Measurements from ENCODE around the gene SAP130. TPM values are rescaled to one million over a fixed set of nuclear protein-coding genes. Genes with fewer than 3 reads are reported as not detected.

Gene SAP130
- total RNA-seq, 2 donors from 2014 or later: 12.0 to 13.1 TPM

GRCh38 chr2:127968610-127969339 is 59.1 kb downstream of the SAP130 start:
- peak in 1 of 2 donors; percentile 63 for ATAC-seq
- DNase-seq: no peak
- intact Hi-C loops (cut with DNase I): no loop called here

DNA sequence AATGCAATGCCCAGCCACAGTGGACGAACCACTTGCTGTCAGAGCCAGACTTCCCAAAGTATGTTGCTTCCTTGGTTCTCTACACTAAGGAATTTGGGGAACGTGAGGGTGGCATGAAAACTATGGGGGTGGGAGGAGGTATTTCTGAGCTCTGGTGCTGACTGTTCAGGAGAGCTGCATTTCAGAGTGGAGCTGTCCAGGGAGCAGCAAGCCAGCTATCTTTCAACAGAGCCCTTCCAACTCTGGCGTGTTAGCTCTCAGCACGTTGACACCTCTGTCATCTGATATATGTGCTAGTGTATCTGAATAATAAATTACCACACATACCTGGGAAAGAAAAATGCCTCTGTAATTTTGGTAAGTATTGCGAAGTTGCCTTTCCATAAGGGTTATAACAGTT is 66.1 kb downstream of the SAP130 start:
- intact Hi-C loops (cut with DNase I): no loop called here
- DNase-seq (peak; percentile 28), ATAC-seq (peak; percentile 95 to 97)

DNA sequence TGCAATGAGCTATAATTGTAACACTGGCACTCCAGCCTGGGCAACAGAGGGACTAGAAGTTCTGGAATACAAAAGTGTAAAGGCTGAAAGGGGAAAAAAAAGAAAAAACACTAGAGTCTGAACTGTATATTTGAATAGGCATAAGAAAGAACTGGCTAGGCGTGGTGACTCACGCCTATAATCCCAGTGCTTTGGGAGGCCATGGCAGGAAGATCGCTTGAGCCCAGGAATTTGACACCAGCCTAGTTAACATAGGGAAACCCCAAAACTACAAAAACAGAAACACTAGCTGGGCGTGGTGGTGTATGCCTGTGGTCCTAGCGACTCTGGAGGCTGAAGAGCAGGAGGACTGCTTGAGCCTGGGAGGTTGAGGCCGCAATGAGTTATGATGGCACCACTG is 70.6 kb downstream of the SAP130 start:
- no peak for ATAC-seq
- DNase-seq: no peak
- intact Hi-C loops (cut with DNase I): no loop called here

GRCh38 chr2:127954857-127955256 is 73.0 kb downstream of the SAP130 start:
- ATAC-seq: no peak
- intact Hi-C loops (cut with DNase I): loop anchor here in 1 of 2 donors (5.0 kb wide), 1 partner anchor 73 kb away; no protein-coding TSS in a partner anchor

GRCh38 chr2:127953849-127954248 is 74.0 kb downstream of the SAP130 start:
- no peak for DNase-seq
- intact Hi-C loops (cut with DNase I): loop anchor here in 1 of 2 donors (5.0 kb wide), 1 partner anchor 72 kb away; no protein-coding TSS in a partner anchor
- ATAC-seq: no peak

More at GRCh38 chr2:127954857-127955256, 73.0 kb downstream of the SAP130 start:
- no peak for DNase-seq

GRCh38 chr2:127953128-127953718 is 74.6 kb downstream of the SAP130 start:
- DNase-seq (peak; percentile 60), ATAC-seq (peak; percentile 95 to 98)
- intact Hi-C loops (cut with DNase I): loop anchor here in 1 of 2 donors (5.0 kb wide), 1 partner anchor 71 kb away; no protein-coding TSS in a partner anchor

- DNase-seq (no peak), ATAC-seq (no peak)
- intact Hi-C loops (cut with DNase I): loop anchor here in 1 of 2 donors (5.0 kb wide), 1 partner anchor 69 kb away; no protein-coding TSS in a partner anchor
Observed at GRCh38 chr2:127951026-127951425, 76.8 kb downstream of the SAP130 start.

DNA sequence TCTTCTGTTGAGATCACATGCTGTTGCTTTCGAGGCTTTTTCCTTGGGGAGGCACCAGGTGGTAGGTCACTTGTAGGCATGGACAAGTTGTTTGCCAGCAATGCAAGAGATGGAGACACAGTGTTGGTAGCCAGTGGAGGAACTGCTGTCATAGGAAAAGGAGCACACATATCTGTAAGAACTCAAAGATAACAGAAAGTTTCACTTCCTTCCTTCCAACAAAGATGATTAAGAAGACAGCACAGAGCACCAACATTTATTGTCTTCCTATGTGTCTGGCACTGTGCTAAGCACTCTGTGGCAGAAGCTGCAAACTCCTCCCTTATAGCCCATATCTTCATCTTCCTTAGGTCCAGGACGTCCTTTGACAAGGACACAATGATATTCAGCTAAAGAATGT is 77.6 kb downstream of the SAP130 start:
- ATAC-seq (no peak), DNase-seq (no peak)
- intact Hi-C loops (cut with DNase I): loop anchor here in 1 of 2 donors (5.0 kb wide), 1 partner anchor 68 kb away; no protein-coding TSS in a partner anchor

- no peak for DNase-seq
- no peak for ATAC-seq
- intact Hi-C loops (cut with DNase I): no loop called here
Observed at GRCh38 chr2:127945281-127945680, 82.6 kb downstream of the SAP130 start.

DNA sequence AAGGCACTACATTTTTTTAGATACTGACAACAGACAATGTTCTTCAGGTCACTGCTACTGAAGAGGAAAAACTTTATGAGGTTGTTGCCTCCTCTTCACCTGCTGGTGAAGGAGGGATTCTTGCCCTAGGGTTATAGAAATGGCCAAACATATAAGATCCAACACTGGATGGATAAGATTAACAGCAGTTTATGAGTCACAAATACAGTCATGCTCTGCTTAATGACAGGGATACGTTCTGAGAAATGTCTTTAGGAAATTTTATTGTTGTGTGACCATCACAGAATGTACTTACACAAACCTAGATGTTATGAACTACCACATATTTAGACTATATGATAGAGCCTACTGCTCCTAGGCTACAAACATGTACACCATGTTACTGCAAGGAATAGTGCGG is 84.7 kb downstream of the SAP130 start:
- DNase-seq (no peak), ATAC-seq (no peak)
- intact Hi-C loops (cut with DNase I): no loop called here

- DNase-seq: no peak
- intact Hi-C loops (cut with DNase I): no loop called here
- no peak for ATAC-seq
Observed at GRCh38 chr2:127942002-127942401, 85.9 kb downstream of the SAP130 start.

DNA sequence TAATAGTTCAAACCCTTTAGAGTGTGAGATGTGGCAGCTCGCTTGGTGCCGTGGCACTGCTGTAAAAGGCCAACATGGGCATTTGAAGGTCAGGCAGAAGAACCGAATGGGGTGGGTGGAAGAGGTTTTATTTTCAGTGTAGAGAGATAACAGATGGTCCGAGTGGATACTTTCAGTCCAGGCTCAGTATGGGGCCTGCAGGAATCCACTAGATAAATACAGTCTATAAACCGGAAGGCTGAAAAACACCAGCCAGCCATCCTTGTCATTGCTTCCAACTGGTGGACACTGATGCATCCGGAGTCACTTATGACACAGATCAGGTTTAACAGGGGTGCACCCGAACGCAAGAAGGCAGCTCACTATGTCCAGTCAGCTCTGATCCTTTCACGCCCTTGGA is 86.4 kb downstream of the SAP130 start:
- DNase-seq: no peak
- intact Hi-C loops (cut with DNase I): no loop called here
- no peak for ATAC-seq

GRCh38 chr2:127940641-127941040 is 87.2 kb downstream of the SAP130 start:
- DNase-seq (no peak), ATAC-seq (no peak)
- intact Hi-C loops (cut with DNase I): no loop called here

GRCh38 chr2:127935337-127935736 is 92.5 kb downstream of the SAP130 start:
- DNase-seq: no peak
- intact Hi-C loops (cut with DNase I): no loop called here
- ATAC-seq: no peak

GRCh38 chr2:127932199-127932876 is 95.5 kb downstream of the SAP130 start:
- intact Hi-C loops (cut with DNase I): no loop called here
- ATAC-seq (no peak), DNase-seq (no peak)

GRCh38 chr2:127929449-127929848 is 98.4 kb downstream of the SAP130 start:
- intact Hi-C loops (cut with DNase I): no loop called here
- DNase-seq: no peak
- ATAC-seq: no peak

DNA sequence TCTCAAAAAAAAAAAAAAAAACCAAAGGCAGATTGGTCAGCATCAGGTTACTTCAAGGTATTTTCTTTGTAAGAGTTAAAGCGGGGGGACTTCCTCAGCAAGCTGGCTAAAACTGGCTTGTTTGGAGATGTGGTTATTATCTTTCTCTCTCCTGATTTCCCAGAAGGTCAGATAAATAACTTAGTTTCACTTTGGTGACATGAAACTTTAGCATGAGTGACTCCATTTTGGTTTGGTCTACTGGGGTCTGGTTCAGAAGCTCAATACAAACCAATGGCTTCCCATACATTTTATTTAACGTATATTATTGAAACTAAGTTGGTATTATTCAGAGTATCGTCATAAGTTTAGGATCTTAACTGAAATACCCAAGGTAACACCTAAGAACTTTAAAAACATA is 100.5 kb downstream of the SAP130 start:
- ATAC-seq (no peak), DNase-seq (no peak)
- intact Hi-C loops (cut with DNase I): no loop called here

DNA sequence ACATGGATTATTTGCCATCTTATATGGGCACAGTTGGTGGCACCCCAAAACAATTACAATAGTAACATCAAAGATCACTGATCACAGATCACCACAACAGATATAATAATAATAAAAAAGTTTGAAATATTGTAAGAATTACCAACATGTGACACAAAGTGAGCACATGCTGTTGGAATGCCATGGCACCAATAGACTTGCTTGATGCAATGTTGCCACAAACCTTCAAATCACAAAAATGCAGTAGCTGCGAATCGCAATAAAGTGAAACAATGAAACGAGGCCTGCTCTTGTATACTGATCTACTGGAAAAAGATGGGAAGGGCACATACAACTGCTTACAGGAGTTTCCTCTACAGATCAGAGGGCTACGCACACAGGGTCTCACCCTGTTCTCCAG is 109.9 kb downstream of the SAP130 start:
- no peak for ATAC-seq
- intact Hi-C loops (cut with DNase I): no loop called here
- no peak for DNase-seq

DNA sequence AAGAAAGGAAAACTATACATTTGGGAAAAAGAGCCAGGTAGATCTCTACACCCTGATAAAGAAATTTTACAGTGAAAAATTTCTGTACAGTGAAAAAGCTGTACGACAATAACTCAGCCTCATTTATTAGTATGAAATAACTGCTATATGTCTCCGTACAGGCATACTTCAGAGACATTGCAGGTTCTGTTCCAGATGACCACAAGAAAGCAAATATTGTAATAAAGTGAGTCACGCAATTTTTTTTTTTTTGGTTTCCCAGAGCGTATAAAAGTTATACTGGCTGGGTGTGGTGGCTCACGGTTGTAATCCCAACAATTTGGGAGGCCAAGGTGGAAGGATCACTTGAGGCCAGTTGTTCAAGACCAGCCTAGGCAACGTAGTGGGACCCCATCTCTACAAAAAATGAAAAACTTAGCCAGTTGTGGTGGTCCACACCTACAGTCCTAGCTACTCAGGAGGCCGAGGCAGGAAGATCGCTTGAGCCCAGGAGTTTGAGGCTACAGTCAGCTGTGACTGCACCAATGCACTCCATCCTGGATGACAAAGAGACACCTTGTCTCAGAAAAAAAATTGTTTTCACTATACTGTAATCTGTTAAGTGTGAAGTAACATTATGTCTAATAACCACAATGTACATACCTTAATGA is 113.9 kb downstream of the SAP130 start:
- ATAC-seq: no peak

DNA sequence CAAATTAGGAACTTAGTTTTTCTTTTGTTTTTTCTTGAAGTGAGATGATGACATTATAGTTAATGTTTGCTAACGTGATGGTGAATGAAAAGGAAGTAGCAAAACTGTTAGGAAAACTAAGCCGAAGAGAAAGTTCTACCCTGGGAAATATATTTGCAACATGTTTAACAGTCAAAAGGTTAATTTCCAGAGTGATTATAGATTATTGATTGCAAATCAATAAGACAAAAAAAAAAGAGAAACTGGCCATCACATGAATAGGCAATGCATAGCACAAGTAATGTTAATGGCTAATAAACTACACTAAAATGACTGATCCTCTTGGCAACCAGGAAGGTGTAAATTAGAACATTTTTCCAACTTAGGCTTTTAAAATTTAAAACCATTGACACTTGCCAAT is 116.1 kb downstream of the SAP130 start:
- intact Hi-C loops (cut with DNase I): no loop called here

More for the DNA sequence above, 113.9 kb downstream of the SAP130 start:
- intact Hi-C loops (cut with DNase I): no loop called here
- DNase-seq: no peak

More for the DNA sequence above, 116.1 kb downstream of the SAP130 start:
- ATAC-seq: no peak
- no peak for DNase-seq

All from left cardiac atrium (tissue), 4 donors.